GM19043 (cell line): ENCODE measurements around the gene NAV2.

Source experiments
- ATAC-seq: cut with Tn5 transposase; IDR thresholded peaks from one replicate; pipeline ENCODE4 v1.9.1; 2021; ENCODE audit warnings: low read depth; ENCODE audit not compliant: unreplicated experiment

Gene NAV2

GRCh38 chr11:19713196-19714021 is 772 bp downstream of the NAV2 start:
- ATAC-seq: peak; percentile 8

- no peak for ATAC-seq
These were observed 1.4 kb downstream of the NAV2 start for GRCh38 chr11:19714022-19714386.

DNA sequence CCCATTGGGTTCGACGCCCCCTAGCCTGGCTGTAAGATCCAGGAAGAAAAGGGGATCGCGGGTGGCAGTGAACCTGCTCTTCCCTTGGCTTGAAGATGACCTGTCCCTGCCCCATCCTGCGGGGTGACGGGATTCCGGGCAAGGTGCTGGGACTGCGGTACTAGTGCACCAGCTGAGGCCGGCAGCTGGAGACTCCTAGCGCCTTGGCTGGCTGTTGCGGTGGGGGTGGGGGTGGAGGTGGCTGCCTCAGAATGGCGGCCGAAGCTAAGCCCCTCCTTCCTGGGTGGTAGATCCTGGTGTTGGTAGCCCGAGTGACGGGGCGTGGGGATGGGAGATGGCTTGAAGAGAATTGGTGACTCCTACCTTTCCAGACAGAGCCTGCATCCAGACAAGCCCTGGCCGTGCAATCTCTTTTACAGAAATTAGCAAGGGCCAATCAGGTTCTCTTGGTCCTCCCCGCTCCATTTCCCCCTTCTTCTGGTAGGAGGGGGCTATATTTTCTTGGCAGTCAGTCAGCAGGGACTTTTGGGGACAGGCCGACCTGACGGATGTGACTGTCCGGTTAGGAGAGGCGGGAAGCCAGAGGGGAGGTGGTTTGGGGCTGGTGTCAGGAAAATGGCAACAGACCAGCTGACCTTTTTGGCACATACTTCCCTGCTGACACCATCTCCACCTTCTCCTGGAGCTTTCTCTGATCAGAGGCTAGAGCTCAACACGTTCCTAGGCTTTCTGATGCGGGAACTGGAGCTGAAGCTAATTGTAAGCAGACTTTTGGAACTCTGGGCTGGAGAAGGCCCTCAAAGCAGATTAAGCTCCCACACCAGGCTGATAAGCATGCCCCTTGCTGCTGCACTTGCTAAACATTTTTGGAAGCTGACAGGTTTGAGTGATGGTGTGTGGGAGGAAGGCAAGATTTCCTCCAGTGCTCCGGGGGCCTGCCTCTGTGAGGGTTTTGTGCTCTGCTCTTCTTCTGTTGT is 2.0 kb downstream of the NAV2 start:
- no peak for ATAC-seq

GRCh38 chr11:19715373-19715772 is 2.7 kb downstream of the NAV2 start:
- no peak for ATAC-seq

GRCh38 chr11:19718051-19718450 is 5.4 kb downstream of the NAV2 start:
- no peak for ATAC-seq

DNA sequence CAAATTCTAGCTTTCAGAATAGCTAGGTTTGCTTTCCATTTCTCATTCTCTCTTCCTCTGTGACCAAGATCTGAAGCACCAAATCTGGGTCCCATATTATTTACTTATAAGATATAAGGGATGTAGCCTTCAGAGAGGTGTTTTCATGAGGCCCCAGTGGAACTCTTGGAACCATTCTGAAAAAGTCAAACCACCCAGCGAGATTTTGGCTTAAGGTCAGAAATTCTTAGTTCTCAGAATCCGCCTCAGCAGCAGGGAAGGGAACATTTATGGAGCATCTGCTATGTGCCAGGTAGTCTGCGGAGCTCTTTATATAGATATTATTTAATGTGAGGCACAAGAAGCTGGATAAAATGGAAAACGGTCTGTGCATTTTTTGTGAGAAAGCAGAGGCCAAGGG is 6.3 kb downstream of the NAV2 start:
- ATAC-seq: no peak

DNA sequence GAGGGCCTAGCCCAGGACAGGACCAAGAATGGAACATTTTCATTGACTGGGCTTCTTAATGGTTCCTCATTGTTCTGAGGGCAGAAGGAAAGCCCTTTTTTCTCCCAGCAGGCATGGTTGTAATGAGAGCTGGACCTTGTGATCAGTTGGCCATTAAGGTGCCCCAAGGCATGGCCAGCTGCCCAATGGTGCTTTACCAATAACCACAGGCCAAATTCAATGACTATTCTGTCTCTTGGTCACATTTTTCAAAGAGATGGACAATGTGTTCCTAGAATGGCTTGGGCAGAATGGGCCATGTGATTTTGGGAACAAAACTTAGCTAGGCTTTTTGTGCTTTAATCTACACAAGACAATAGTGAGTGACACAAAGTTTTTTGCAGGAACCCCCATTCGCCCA is 7.3 kb downstream of the NAV2 start:
- no peak for ATAC-seq

GRCh38 chr11:19721176-19721575 is 8.5 kb downstream of the NAV2 start:
- ATAC-seq: no peak

GRCh38 chr11:19722702-19723101 is 10.1 kb downstream of the NAV2 start:
- no peak for ATAC-seq

DNA sequence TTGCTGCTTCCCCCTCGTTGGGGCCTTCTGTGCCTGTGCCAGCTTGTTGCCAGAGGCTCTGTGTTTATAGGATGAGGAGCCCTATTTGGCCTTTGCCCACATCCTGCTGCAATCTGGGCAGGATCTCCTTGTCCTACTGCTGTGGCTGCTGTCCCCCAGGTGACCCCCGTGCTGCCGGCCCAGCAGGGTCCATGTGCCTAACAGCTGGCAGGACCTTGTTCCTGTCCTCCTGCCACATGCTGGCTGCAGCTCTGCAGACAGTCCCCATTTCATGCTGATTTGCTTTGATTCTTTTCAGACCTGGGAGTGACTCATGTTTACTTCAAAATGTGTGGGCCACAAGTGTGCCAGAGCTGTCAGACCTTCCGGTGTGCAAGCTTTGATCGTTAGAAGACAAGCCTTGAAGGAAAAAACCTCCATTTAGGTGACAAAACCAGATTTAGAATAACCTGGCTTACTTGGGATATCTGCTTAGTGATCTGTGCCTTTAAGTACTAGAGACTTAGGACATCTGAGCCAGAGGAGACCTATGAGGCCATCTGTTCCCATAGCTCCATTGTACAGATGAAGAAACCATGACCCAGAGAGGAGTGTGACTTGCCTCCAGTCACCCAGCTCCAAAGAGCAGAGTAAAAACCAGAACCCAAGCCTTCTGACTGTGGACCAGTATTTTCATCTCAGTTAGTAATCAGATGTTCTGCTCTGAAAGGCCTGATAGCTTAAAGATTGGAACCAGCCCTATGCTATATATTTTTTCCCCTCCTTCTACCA is 11.1 kb downstream of the NAV2 start:
- ATAC-seq: no peak

- no peak for ATAC-seq
These were observed 12.1 kb downstream of the NAV2 start for GRCh38 chr11:19724765-19725164.

GRCh38 chr11:19725379-19726079 is 12.9 kb downstream of the NAV2 start:
- no peak for ATAC-seq

DNA sequence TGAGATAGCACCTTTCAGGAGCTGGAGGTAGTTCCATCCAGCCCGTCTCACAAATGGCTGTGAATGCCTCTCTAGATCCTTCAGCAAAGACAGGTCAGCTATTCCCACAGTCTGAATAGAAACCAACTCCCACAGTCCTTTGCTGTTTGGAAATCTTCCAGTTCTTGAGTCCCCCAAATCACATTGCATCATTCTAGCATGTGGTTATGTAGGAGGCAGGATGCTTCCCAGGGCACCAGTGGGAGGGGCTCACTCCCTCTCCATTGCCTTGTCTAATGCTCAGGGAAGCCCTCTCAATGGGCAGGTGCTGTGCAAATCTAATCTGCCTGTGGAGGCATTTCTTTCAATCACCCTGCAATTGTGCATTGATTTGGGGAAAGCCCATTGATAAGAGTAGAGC is 14.6 kb downstream of the NAV2 start:
- ATAC-seq: no peak

GRCh38 chr11:19728436-19728835 is 15.8 kb downstream of the NAV2 start:
- no peak for ATAC-seq

GRCh38 chr11:19729141-19729540 is 16.5 kb downstream of the NAV2 start:
- no peak for ATAC-seq

GRCh38 chr11:19730373-19730772 is 17.7 kb downstream of the NAV2 start:
- ATAC-seq: no peak

GRCh38 chr11:19734171-19734570 is 21.5 kb downstream of the NAV2 start:
- ATAC-seq: no peak

DNA sequence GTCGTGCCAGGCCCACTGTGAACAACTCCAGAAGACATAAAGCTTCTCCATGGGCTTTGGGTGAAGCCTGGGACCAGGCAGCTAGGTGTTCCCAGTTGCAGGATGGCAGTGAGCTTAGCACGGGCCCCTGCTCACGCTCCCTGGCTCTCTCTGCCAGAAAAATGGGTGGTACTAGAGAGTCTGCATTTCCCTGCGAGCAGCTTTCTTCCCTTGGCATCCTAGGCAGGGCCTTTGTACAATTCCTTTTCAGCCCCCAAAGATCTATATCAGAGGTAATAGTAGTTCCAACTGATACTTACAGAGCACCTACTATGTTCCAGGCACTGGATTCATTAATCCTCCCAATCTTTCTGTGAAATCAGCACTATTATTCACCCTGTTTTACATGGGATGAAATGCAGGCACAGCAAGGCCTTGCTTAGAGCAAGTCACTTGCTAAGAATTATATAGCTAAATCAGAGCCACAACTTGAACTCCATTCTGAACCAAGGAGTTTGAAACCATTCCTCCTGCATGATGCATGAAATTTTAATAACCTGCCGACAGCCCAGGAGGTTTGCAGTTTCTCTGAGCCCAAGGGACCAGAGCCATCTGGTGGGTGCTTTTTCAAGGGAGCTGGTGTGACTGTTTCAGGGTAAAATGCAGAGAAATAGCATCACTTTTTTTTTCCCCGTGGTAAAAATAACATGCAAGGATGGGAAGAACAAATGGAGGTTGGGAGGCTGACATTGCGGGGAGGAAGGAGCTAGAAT is 22.7 kb downstream of the NAV2 start:
- no peak for ATAC-seq

GRCh38 chr11:19735909-19736498 is 23.4 kb downstream of the NAV2 start:
- ATAC-seq: no peak
